Adrenal gland (tissue), 12 donors: Measurements from ENCODE around the gene ACER1. TPM values are rescaled to one million over a fixed set of nuclear protein-coding genes. Genes with fewer than 3 reads are reported as not detected.

ENCODE experiments used
- DNase-seq, 7 donors: peaks; one replicate each; pipeline ENCODE4 v3.0.0-alpha.2; 2019 to 2020
- H3K27ac ChIP-seq, 5 donors: fragments of 200-600 bp; sonication (generic) in 4 of 5; 1 replicate in 3 of 5; 2 replicates in 2 of 5; pipeline versions ENCODE4 v1.5.1 to v1.8.0; 2016 to 2020; ENCODE audit warnings: mild to moderate bottlenecking in 1 of 5
- H3K27me3 ChIP-seq: fragments of 200-600 bp; 2 replicates; pipeline ENCODE4 v1.8.0; 2021
- H3K36me3 ChIP-seq, 2 donors: fragments of 200-600 bp; replicated peaks in 1 of 2; 1 replicate in 1 of 2; 2 replicates in 1 of 2; pipeline versions ENCODE4 v1.5.1 to v1.8.0; 2018 to 2022
- H3K4me1 ChIP-seq, 2 donors: fragments of 200-600 bp; replicated peaks in 1 of 2; 1 replicate in 1 of 2; 2 replicates in 1 of 2; pipeline versions ENCODE4 v1.5.1 to v1.8.0; 2018 to 2021
- H3K4me3 ChIP-seq, 4 donors: fragments of 200-600 bp; sonication (generic) in 3 of 4; one replicate each; pipeline ENCODE4 v1.5.1; 2016 to 2018
- H3K9me3 ChIP-seq, 3 donors: fragments of 200-600 bp; sonication (generic) in 1 of 3; replicated peaks in 1 of 3; 1 replicate in 2 of 3; 2 replicates in 1 of 3; pipeline versions ENCODE4 v1.5.1 to v1.8.0; 2016 to 2021
- CTCF ChIP-seq, 6 experiments: fragments of 450-650 bp in 4 of 6; fragments of 200-600 bp in 2 of 6; sonication (generic) in 1 of 6; IDR thresholded peaks; 1 replicate in 5 of 6; 2 replicates in 1 of 6; pipeline versions ENCODE4 v1.5.1 to v1.8.0; 2016 to 2021; ENCODE audit warnings: antibody characterized with exemption in 6 of 6, mild to moderate bottlenecking in 2 of 6, moderate library complexity in 1 of 6
- POLR2A ChIP-seq, 2 donors: fragments of 450-650 bp; IDR thresholded peaks; one replicate each; pipeline ENCODE4 v1.6.1; 2017; ENCODE audit warnings: antibody characterized with exemption in 2 of 2, mild to moderate bottlenecking in 2 of 2, moderate library complexity in 1 of 2
- WGBS, 4 donors: extraction: QIAGEN DNeasy Blood & Tissue Kit in 2 of 4; methylation state at CpG; one replicate each; pipeline versions ENCODE4 v1.1.5 to v1.1.7; 2013 to 2017; 5-methylcytosine and 5-hydroxymethylcytosine counted together
- intact Hi-C, 2 donors: fragments of 100-400 bp; cut with DNase I; formaldehyde crosslinking; loops; one replicate each; pipeline versions ENCODE4 v1.14.1 to v1.15.0; 2022 to 2023
- polyA plus RNA-seq, 3 donors: library from polyadenylated mRNA; stranded (reverse); fragments of 200-250 nt in 2 of 3; fragments of 350-450 nt in 1 of 3; fragmentation: Illumina TruSeq in 1 of 3; extraction: RNeasy Lipid Tissue Mini Kit (QIAGEN cat#74804) in 1 of 3; gene quantifications; one replicate each; pipeline ENCODE4 v1.2.3, GENCODE V29; 2013 to 2014
- total RNA-seq, 9 donors: library from RNA; depleted of rRNA in 4 of 9; stranded (reverse); fragments of >200 nt in 4 of 9; fragments of 120-200 nt in 1 of 9; fragmentation: NEBNext Ultra II Directional in 1 of 9; extraction: Animal tissue kit (Norgen Biotek cat#: 25700) in 1 of 9; gene quantifications; one replicate each; pipeline versions ENCODE4 v1.1.0 to v1.2.4, GENCODE V29; 2013 to 2023
- donor health status: healthy with polysubstance abuse.
- donor health status: Bipolar disorder and iron deficiency.
- donor health status: DM: yes; HTN: yes; CAD: no.
- donor health status: DM: no; HTN: no; CAD: no.
- donor health status: DM: no; HTN: no; CAD: no.
- donor health status: DM: yes; HTN: yes; CAD: no.

ACER1 gene
- total and polyA plus RNA-seq, 12 donors, result 0.11 to 0.16 TPM; not detected in 10

- H3K27ac ChIP-seq, result peak overlapping the region in 1 of 5 donors; percentile 57
- WGBS, 4 donors, result 60 to 72% (median 70%) methylated on average over 12 of the region's 12 CpGs
- H3K9me3 ChIP-seq, result no peaks in the 10 kb centered on the region
- H3K4me3 ChIP-seq, result no peak overlapping the region
- no peaks in the 10 kb centered on the region for H3K27me3 ChIP-seq
- TF ChIP-seq POLR2A (IDR thresholded peaks at IDR 0.05) (no peak), CTCF (IDR thresholded peaks at IDR 0.05) (no peak)
- intact Hi-C loops, result no loop called here
- no peaks in the 10 kb centered on the region for H3K4me1 ChIP-seq
- no peak for DNase-seq
- H3K36me3 ChIP-seq, result peaks cover 0 to 27% of the 10 kb centered on the region in 2 donors
These were observed 74.0 kb downstream of the ACER1 start for GRCh38 chr19:6259312-6259861.

GRCh38 chr19:6258812-6259311, 74.5 kb downstream of the ACER1 start:
- intact Hi-C loops, result no loop called here
- H3K27me3 ChIP-seq, result no peaks in the 10 kb centered on the region
- no peak for DNase-seq
- no peak overlapping the region for H3K4me3 ChIP-seq
- peaks cover 0 to 27% of the 10 kb centered on the region in 2 donors for H3K36me3 ChIP-seq
- H3K27ac ChIP-seq, result peak overlapping the region in 1 of 5 donors; percentile 57
- TF ChIP-seq POLR2A (IDR thresholded peaks at IDR 0.05) (no peak), CTCF (IDR thresholded peaks at IDR 0.05) (no peak)
- no peaks in the 10 kb centered on the region for H3K4me1 ChIP-seq
- 92 to 97% (median 94%) methylated on average over 15 of the region's 15 CpGs for WGBS, 4 donors
- no peaks in the 10 kb centered on the region for H3K9me3 ChIP-seq

Other genes starting within 250 kb of the ACER1 start
- gene RFX2, start 223.1 kb downstream of the ACER1 start, total RNA-seq, result 1 to 10 TPM; 2.3 to 7.8 (median 4.4) TPM
- gene RFX2, start 223.1 kb downstream of the ACER1 start, polyA plus RNA-seq, result 10 to 100 TPM in 1 of 3 donors, 1 to 10 TPM in 2; 2.7 to 10.4 (median 4.8) TPM
- gene ACSBG2, start 197.9 kb downstream of the ACER1 start, total RNA-seq, result not detected
- gene ACSBG2, start 197.9 kb downstream of the ACER1 start, polyA plus RNA-seq, result not detected
- gene MLLT1, start 53.6 kb downstream of the ACER1 start, total RNA-seq, result 10 to 100 TPM in 8 of 9 donors, 1 to 10 TPM in 1; 9.3 to 66.3 (median 22.8) TPM
- 10 to 100 TPM; 10.4 to 41.1 (median 33.6) TPM for gene MLLT1, start 53.6 kb downstream of the ACER1 start, polyA plus RNA-seq
- 100 to 1,000 TPM in 5 of 9 donors, 10 to 100 TPM in 4; 81.6 to 151 (median 101) TPM for gene CLPP, start 27.9 kb upstream of the ACER1 start, total RNA-seq
- 10 to 100 TPM; 35.7 to 69.8 (median 57.2) TPM for gene CLPP, start 27.9 kb upstream of the ACER1 start, polyA plus RNA-seq
- gene ALKBH7, start 39.2 kb upstream of the ACER1 start, total RNA-seq, result 100 to 1,000 TPM in 3 of 9 donors, 10 to 100 TPM in 6; 63.8 to 137 (median 86.8) TPM
- gene ALKBH7, start 39.2 kb upstream of the ACER1 start, polyA plus RNA-seq, result 10 to 100 TPM in 2 of 3 donors, 1 to 10 TPM in 1; 3.2 to 59.2 (median 52.9) TPM
- 1 to 10 TPM in 7 of 9 donors, under 1 TPM in 2; 0.48 to 3.6 (median 1.3) TPM for gene PSPN, start 42.3 kb upstream of the ACER1 start, total RNA-seq
- gene PSPN, start 42.3 kb upstream of the ACER1 start, polyA plus RNA-seq, result 1 to 10 TPM in 1 of 3 donors, under 1 TPM in 2; 0.67 to 2.3 (median 0.86) TPM
- gene GTF2F1, start 59.6 kb upstream of the ACER1 start, total RNA-seq, result 10 to 100 TPM; 29.0 to 67.3 (median 48.6) TPM
- gene GTF2F1, start 59.6 kb upstream of the ACER1 start, polyA plus RNA-seq, result 10 to 100 TPM; 57.1 to 79.1 (median 73.1) TPM
- 100 to 1,000 TPM in 6 of 9 donors, 10 to 100 TPM in 3; 44.6 to 261 (median 143) TPM for gene KHSRP, start 91.2 kb upstream of the ACER1 start, total RNA-seq
- gene KHSRP, start 91.2 kb upstream of the ACER1 start, polyA plus RNA-seq, result 100 to 1,000 TPM in 1 of 3 donors, 10 to 100 TPM in 2; 59.1 to 175 (median 67.7) TPM
- under 1 TPM in 4 of 9 donors, not detected in 5; 0.18 to 0.46 (median 0.29) TPM for gene SLC25A41, start 100.2 kb upstream of the ACER1 start, total RNA-seq
- 1 to 10 TPM in 1 of 3 donors, under 1 TPM in 1, not detected in 1; 0.54 to 1.4 TPM for gene SLC25A41, start 100.2 kb upstream of the ACER1 start, polyA plus RNA-seq
- 100 to 1,000 TPM in 3 of 9 donors, 10 to 100 TPM in 6; 41.2 to 189 (median 74.3) TPM for gene SLC25A23, start 126.2 kb upstream of the ACER1 start, total RNA-seq
- 10 to 100 TPM; 43.2 to 54.7 (median 49.3) TPM for gene SLC25A23, start 126.2 kb upstream of the ACER1 start, polyA plus RNA-seq
- under 1 TPM in 5 of 9 donors, not detected in 4; 0.28 to 0.95 (median 0.72) TPM for gene CRB3, start 130.7 kb upstream of the ACER1 start, total RNA-seq
- 1 to 10 TPM in 1 of 3 donors, under 1 TPM in 1, not detected in 1; 0.51 to 1.4 TPM for gene CRB3, start 130.7 kb upstream of the ACER1 start, polyA plus RNA-seq
- 1 to 10 TPM in 7 of 9 donors, under 1 TPM in 2; 0.66 to 7.6 (median 4.4) TPM for gene DENND1C, start 148.2 kb upstream of the ACER1 start, total RNA-seq
- 10 to 100 TPM in 1 of 3 donors, 1 to 10 TPM in 2; 1.4 to 12.1 (median 6.6) TPM for gene DENND1C, start 148.2 kb upstream of the ACER1 start, polyA plus RNA-seq
- 100 to 1,000 TPM in 6 of 9 donors, 10 to 100 TPM in 3; 60.1 to 752 (median 166) TPM for gene TUBB4A, start 168.7 kb upstream of the ACER1 start, total RNA-seq
- gene TUBB4A, start 168.7 kb upstream of the ACER1 start, polyA plus RNA-seq, result 100 to 1,000 TPM in 1 of 3 donors, 10 to 100 TPM in 2; 50.4 to 560 (median 63.1) TPM
- 1 to 10 TPM in 4 of 9 donors, under 1 TPM in 4, not detected in 1; 0.50 to 1.6 (median 0.89) TPM for gene TNFSF9, start 197.4 kb upstream of the ACER1 start, total RNA-seq
- under 1 TPM; 0.16 to 0.40 (median 0.32) TPM for gene TNFSF9, start 197.4 kb upstream of the ACER1 start, polyA plus RNA-seq